HCT116 (cell line): Measurements from ENCODE around the gene HORMAD1.

Experiments
- CTCF ChIP-seq, 3 experiments: fragments of 200-600 bp in 1 of 3; sonication (generic) in 1 of 3; IDR thresholded peaks in 2 of 3; conservative IDR thresholded peaks in 1 of 3; 2 replicates each; pipeline ENCODE4 v1.5.1; 2012 to 2017; ENCODE audit warnings: low read depth in 2 of 3, low read length in 2 of 3, antibody characterized with exemption in 1 of 3, borderline replicate concordance in 1 of 3, control low read depth in 1 of 3, mild to moderate bottlenecking in 1 of 3, mixed read lengths in 1 of 3, mixed run types in 1 of 3, moderate library complexity in 1 of 3; ENCODE audit not compliant: insufficient read depth in 1 of 3
- POLR2A ChIP-seq: IDR thresholded peaks from 2 replicates; pipeline ENCODE4 v1.7.0; 2011; ENCODE audit warnings: borderline replicate concordance; ENCODE audit not compliant: insufficient read depth, insufficient read length; ENCODE audit errors: extremely low read depth
- POLR2AphosphoS5 ChIP-seq: IDR thresholded peaks from 2 replicates; pipeline ENCODE4 v1.6.1; 2011; ENCODE audit warnings: mild to moderate bottlenecking, low read depth, low read length, moderate library complexity
- TF ChIP-seq, protein P1 (sequence below): IDR thresholded peaks from 2 replicates; pipeline ENCODE4 v1.6.1; 2011; ENCODE audit warnings: mild to moderate bottlenecking, low read length, moderate library complexity; ENCODE audit not compliant: insufficient replicate concordance; ENCODE audit errors: extremely low read depth

DNA sequence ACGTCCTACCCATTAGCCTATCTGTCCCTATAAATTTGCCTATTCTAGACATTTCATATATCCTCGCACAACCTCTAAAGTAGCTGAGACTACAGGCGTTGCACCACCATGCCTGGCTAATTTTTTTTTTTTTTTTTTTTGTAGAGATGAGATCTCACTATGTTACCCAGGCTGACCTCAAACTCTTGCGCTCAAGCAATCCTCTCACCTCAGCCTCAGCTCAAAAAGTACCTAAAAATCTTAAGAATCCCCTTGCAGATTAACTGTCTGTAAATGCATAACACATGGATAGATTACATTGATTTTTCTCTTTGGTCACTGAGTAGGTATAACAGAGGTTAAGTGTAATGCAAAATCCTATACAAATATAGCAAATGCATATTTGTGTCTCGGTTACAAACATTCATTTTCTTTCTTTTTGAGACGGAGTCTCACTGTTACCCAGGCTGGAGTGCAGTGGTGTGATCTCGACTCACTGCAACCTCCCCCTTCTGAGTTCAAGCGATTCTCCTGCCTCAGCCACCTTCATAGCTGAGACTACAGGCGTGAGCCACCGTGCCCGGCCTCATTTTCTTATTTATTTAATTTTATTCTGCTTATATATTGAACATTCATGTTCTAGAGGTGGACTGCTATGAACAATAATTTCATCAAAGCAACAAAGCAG, 2.3 kb downstream of the HORMAD1 start:
- TF ChIP-seq, protein P1, sequence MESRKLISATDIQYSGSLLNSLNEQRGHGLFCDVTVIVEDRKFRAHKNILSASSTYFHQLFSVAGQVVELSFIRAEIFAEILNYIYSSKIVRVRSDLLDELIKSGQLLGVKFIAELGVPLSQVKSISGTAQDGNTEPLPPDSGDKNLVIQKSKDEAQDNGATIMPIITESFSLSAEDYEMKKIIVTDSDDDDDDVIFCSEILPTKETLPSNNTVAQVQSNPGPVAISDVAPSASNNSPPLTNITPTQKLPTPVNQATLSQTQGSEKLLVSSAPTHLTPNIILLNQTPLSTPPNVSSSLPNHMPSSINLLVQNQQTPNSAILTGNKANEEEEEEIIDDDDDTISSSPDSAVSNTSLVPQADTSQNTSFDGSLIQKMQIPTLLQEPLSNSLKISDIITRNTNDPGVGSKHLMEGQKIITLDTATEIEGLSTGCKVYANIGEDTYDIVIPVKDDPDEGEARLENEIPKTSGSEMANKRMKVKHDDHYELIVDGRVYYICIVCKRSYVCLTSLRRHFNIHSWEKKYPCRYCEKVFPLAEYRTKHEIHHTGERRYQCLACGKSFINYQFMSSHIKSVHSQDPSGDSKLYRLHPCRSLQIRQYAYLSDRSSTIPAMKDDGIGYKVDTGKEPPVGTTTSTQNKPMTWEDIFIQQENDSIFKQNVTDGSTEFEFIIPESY = no peak
- TF ChIP-seq POLR2A (no peak), CTCF (IDR thresholded peaks at IDR 0.05 in 2 of 3, conservative IDR thresholded peaks at IDR 0.05 in 1 of 3; ENCODE audit: borderline replicate concordance in 1 of 3, insufficient read depth in 1 of 3, low read depth in 2 of 3, low read length in 2 of 3) (no peak), POLR2AphosphoS5 (no peak)
